ENCODE data around the gene ST3GAL3.

DNA sequence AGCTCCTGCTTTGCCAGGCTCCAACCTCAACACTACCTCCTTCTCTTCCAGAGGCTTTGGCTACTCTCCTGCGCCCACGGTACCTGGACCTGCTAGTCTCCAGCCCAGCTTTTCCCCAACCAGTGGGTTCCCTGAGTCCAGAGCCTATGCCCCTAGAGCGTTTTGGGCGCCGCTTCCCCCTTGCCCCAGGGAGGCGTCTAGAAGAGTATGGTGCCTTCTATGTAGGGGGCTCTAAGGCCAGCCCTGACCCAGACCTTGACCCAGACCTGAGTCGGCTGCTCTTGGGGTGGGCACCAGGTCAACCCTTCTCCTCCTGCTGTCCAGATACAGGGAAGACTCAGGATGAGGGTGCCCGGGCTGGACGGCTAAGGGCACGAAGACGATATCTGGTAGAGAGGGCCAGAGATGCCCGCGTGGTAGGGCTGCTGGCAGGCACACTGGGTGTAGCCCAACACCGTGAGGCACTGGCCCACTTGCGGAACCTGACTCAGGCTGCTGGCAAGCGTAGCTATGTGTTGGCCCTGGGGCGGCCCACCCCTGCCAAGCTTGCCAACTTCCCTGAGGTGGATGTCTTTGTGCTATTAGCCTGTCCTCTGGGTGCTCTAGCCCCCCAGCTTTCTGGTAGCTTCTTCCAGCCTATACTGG lies 264.1 kb downstream of the ST3GAL3 start:
- no peak for TF ChIP-seq EZH2 (IDR thresholded peaks at IDR 0.05)
- TF ChIP-seq, protein P1, sequence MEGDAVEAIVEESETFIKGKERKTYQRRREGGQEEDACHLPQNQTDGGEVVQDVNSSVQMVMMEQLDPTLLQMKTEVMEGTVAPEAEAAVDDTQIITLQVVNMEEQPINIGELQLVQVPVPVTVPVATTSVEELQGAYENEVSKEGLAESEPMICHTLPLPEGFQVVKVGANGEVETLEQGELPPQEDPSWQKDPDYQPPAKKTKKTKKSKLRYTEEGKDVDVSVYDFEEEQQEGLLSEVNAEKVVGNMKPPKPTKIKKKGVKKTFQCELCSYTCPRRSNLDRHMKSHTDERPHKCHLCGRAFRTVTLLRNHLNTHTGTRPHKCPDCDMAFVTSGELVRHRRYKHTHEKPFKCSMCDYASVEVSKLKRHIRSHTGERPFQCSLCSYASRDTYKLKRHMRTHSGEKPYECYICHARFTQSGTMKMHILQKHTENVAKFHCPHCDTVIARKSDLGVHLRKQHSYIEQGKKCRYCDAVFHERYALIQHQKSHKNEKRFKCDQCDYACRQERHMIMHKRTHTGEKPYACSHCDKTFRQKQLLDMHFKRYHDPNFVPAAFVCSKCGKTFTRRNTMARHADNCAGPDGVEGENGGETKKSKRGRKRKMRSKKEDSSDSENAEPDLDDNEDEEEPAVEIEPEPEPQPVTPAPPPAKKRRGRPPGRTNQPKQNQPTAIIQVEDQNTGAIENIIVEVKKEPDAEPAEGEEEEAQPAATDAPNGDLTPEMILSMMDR (IDR thresholded peaks at IDR 0.05): no peak
- no peak for TF ChIP-seq EZH2phosphoT487 (IDR thresholded peaks at IDR 0.05)
